Loucy (cell line): Measurements from ENCODE around the gene QDPR.

ENCODE experiments used
- EZH2phosphoT487 ChIP-seq: fragments of 200-600 bp; IDR thresholded peaks from 2 replicates; pipeline ENCODE4 v1.6.1; 2018; ENCODE audit warnings: antibody characterized with exemption, mild to moderate bottlenecking, moderate library complexity, borderline replicate concordance
- TF ChIP-seq, protein P1 (sequence below): fragments of 200-600 bp; sonication (generic); conservative IDR thresholded peaks from 2 replicates; pipeline ENCODE4 v1.5.1; 2014; ENCODE audit warnings: mild to moderate bottlenecking, antibody characterized with exemption, low read length

GRCh38 chr4:17511051-17511450, 839 bp downstream of the QDPR start:
- TF ChIP-seq EZH2phosphoT487 = no peak
- TF ChIP-seq, protein P1, sequence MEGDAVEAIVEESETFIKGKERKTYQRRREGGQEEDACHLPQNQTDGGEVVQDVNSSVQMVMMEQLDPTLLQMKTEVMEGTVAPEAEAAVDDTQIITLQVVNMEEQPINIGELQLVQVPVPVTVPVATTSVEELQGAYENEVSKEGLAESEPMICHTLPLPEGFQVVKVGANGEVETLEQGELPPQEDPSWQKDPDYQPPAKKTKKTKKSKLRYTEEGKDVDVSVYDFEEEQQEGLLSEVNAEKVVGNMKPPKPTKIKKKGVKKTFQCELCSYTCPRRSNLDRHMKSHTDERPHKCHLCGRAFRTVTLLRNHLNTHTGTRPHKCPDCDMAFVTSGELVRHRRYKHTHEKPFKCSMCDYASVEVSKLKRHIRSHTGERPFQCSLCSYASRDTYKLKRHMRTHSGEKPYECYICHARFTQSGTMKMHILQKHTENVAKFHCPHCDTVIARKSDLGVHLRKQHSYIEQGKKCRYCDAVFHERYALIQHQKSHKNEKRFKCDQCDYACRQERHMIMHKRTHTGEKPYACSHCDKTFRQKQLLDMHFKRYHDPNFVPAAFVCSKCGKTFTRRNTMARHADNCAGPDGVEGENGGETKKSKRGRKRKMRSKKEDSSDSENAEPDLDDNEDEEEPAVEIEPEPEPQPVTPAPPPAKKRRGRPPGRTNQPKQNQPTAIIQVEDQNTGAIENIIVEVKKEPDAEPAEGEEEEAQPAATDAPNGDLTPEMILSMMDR = no peak
